ENCODE measurements around the gene MILR1. TPM values are rescaled to one million over a fixed set of nuclear protein-coding genes. Genes with fewer than 3 reads are reported as not detected.
"Not testable (repeated sequence)": the region's sequence is repeated elsewhere in the genome, so short reads cannot be mapped to it uniquely, and the experiment has no call there.

MILR1 gene
- total RNA-seq, 2 donors from 2014 or later: 2.4 to 5.0 TPM

DNA sequence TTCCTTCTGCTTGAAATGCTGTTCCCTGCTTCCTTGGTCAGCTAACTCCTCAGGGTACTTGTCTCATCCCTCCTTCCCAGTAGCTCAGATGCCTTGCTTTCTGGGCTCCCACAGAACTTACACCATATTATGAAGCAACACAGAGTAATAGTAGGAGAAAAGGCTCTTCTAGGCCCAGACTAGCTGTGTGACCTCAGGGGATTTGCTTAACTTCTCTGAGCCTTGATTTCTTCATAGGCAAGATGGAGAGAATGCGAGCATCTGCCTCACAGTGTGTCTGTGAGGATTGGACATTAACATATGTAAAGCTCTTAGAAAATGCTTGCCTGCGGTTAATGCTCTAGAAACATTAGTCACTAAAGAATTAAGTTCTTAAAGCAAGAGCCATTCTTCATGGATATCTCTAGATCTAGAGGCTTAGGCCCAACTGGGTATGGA, 36.0 kb upstream of the MILR1 start:
- TF ChIP-seq, protein P1, sequence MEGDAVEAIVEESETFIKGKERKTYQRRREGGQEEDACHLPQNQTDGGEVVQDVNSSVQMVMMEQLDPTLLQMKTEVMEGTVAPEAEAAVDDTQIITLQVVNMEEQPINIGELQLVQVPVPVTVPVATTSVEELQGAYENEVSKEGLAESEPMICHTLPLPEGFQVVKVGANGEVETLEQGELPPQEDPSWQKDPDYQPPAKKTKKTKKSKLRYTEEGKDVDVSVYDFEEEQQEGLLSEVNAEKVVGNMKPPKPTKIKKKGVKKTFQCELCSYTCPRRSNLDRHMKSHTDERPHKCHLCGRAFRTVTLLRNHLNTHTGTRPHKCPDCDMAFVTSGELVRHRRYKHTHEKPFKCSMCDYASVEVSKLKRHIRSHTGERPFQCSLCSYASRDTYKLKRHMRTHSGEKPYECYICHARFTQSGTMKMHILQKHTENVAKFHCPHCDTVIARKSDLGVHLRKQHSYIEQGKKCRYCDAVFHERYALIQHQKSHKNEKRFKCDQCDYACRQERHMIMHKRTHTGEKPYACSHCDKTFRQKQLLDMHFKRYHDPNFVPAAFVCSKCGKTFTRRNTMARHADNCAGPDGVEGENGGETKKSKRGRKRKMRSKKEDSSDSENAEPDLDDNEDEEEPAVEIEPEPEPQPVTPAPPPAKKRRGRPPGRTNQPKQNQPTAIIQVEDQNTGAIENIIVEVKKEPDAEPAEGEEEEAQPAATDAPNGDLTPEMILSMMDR (IDR thresholded peaks at IDR 0.05): no peak
- Histone ChIP-seq H3K36me3 (no peaks in the 10 kb centered on the region), H3K4me1 (peaks cover 0 to 26% of the 10 kb centered on the region in 2 donors), H3K27ac (peak overlapping the region; percentile 31 to 53), H3K27me3 (no peaks in the 10 kb centered on the region), H3K4me3 (peak overlapping the region in 1 of 2 donors; percentile 6), H3K9me3 (no peaks in the 10 kb centered on the region)
- no peak for DNase-seq (ENCODE audit: low spot score)

DNA sequence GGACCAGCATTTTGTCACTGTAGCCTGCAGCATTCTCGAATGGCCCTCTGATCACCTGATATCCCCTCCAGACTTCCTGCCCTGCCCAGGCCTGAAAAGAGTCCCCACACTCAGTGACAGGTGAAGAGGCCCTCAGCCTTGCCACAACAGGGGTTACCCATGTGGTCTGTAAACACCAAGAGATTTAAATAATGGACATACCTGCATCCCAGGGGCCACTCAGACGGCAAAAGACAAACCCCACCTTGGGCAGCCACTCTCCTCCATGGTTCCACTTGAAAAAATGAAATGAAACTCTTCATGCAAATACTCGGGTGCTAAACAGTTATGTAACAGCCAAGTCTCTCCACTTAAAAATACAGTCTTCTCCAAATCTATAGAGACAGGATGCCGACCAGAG, 35.4 kb upstream of the MILR1 start:
- H3K9me3 ChIP-seq: no peaks in the 10 kb centered on the region
- H3K4me3 ChIP-seq: peak overlapping the region in 1 of 2 donors; percentile 6
- no peak for DNase-seq (ENCODE audit: low spot score)
- TF ChIP-seq, protein P1 (IDR thresholded peaks at IDR 0.05): no peak
- peaks cover 0 to 26% of the 10 kb centered on the region in 2 donors for H3K4me1 ChIP-seq
- no peaks in the 10 kb centered on the region for H3K36me3 ChIP-seq
- H3K27ac ChIP-seq: peak overlapping the region; percentile 31 to 53
- no peaks in the 10 kb centered on the region for H3K27me3 ChIP-seq

DNA sequence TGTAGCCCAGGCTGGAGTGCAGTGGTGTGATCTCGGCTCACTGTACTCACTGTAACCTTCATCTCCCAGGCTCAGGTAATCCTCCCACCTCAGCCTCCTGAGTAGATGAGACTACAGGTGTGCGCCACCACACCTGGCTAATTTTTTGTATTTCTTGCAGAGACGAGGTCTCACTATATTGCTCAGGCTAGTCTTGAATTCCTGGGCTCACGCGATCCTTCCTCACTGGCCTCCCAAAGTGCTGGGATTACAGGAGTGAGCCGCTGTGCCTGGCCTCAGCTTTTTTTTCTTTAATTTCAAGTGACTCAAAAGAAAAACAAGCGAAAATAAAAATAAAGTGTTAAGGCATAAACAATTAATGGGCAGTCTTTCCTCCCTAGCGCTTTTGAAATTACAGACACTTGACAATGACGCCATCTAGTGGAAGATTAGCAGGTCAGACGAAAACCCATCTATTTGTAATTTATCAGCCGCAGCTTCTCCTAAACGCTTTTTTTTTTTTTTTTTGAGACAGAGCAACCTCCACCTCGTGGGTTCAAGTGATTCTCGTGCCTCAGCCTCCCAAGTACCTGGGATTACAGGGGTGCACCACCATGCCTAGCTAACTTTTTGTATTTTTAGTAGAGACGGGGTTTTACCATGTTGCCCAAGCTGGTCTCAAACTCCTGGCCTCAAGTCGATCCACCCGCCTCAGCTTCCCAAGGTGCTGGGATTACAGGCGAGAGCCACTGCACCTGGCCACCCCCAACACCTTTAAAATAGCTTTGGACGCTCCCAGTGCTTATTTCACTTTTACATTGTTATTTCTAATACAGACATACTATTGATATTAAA, 30.2 kb upstream of the MILR1 start:
- Histone ChIP-seq H3K4me1 (peaks cover 0 to 4% of the 10 kb centered on the region in 2 donors), H3K9me3 (no peaks in the 10 kb centered on the region), H3K27me3 (no peaks in the 10 kb centered on the region), H3K4me3 (no peak overlapping the region), H3K27ac (no peak overlapping the region), H3K36me3 (no peaks in the 10 kb centered on the region)
- TF ChIP-seq, protein P1 (IDR thresholded peaks at IDR 0.05): peak; percentile 66 to 89
- no peak for DNase-seq (ENCODE audit: low spot score)

DNA sequence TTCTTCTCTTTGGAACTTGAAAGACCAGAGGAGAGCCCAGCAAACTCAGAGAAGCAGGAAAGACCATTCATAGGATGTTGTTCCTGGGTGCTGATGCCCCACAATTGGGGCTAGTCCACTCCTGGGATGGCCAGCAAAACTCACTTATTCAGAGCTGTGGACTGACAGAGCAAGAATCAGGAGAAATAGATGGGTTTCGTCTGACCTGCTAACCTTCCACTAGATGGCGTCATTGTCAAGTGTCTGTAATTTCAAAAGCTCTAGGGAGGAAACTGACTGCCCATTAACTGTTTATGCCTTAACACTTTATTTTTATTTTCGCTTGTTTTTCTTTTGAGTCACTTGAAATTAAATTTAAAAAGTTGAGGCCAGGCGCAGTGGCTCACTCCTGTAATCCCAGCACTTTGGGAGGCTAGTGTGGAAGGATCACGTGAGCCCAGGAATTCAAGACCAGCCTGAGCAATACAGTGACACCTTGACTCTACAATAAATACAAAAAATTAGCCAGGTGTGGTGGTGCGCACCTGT, 28.7 kb upstream of the MILR1 start:
- Histone ChIP-seq H3K27ac (no peak overlapping the region), H3K27me3 (no peaks in the 10 kb centered on the region), H3K9me3 (no peaks in the 10 kb centered on the region), H3K4me3 (no peak overlapping the region), H3K36me3 (no peaks in the 10 kb centered on the region), H3K4me1 (peaks cover 0 to 4% of the 10 kb centered on the region in 2 donors)
- no peak for DNase-seq (ENCODE audit: low spot score)
- TF ChIP-seq, protein P1 (IDR thresholded peaks at IDR 0.05): peak; percentile 76 to 79

DNA sequence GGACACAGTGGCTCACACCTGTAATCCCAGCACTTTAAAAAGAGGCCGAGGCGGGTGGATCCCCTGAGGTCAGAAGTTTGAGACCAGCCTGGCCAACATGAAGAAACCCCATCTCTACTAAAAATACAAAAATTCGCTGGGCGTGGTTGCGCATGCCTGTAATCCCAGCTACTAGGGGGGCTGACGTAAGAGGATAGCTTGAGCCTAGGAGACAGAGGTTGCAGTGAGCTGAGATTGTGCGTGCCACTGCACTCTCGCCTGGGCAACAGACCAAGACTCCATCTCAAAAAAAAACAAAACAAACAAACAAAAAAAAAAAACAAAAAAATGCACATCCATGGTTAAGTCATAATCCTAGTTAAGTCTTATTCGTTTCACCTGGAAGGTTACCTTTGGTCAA, 26.8 kb upstream of the MILR1 start:
- not testable (repeated sequence) for H3K9me3 ChIP-seq; H3K36me3 ChIP-seq; H3K4me3 ChIP-seq; H3K4me1 ChIP-seq; H3K27me3 ChIP-seq; DNase-seq (ENCODE audit: low spot score); H3K27ac ChIP-seq

DNA sequence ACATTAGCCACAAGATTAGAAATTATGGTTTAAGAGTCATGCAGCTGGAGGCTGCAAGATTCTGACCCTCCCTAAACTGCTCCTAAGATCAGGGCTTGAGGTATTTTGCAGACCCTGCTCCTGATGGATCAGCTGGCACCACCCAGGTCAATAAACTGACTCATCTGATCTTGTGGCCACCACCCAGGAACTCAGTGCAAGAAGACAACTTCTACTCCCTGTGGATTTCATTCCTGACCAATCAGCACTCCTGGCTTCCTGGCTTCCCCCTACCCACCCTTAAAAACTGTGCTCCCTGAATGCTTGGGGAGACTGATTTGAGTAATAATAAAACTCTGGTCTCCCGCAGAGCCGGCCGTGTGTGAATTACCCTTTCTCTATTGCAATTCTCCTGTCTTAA, 25.0 kb upstream of the MILR1 start:
- H3K27ac ChIP-seq: no peak overlapping the region
- TF ChIP-seq, protein P1 (IDR thresholded peaks at IDR 0.05): no peak
- no peak overlapping the region for H3K4me3 ChIP-seq
- H3K36me3 ChIP-seq: no peaks in the 10 kb centered on the region
- no peaks in the 10 kb centered on the region for H3K27me3 ChIP-seq
- peaks cover 0 to 3% of the 10 kb centered on the region in 2 donors for H3K4me1 ChIP-seq
- DNase-seq (ENCODE audit: low spot score): no peak
- H3K9me3 ChIP-seq: no peaks in the 10 kb centered on the region

Measured in right atrium auricular region (tissue), 2 donors.